Sigmoid colon (tissue), 7 donors: ENCODE measurements around the gene HTT. TPM values are rescaled to one million over a fixed set of nuclear protein-coding genes. Genes with fewer than 3 reads are reported as not detected.

Source experiments
- DNase-seq: peaks from one replicate; pipeline ENCODE4 v3.0.0-alpha.2; 2019
- H3K27ac ChIP-seq, 4 donors: fragments of 200-600 bp; sonication (generic); one replicate each; pipeline ENCODE4 v1.5.1; 2016 to 2019; ENCODE audit warnings: mild to moderate bottlenecking in 1 of 4
- H3K27me3 ChIP-seq, 3 donors: fragments of 200-600 bp; sonication (generic); one replicate each; pipeline ENCODE4 v1.5.1; 2019; ENCODE audit warnings: mild to moderate bottlenecking in 1 of 3
- H3K36me3 ChIP-seq, 4 donors: fragments of 200-600 bp; sonication (generic); one replicate each; pipeline ENCODE4 v1.5.1; 2016 to 2019
- H3K4me1 ChIP-seq, 4 donors: fragments of 200-600 bp; sonication (generic); one replicate each; pipeline ENCODE4 v1.5.1; 2017 to 2019
- H3K4me3 ChIP-seq, 4 donors: fragments of 200-600 bp; sonication (generic); one replicate each; pipeline ENCODE4 v1.5.1; 2017 to 2019; ENCODE audit warnings: mild to moderate bottlenecking in 2 of 4, moderate library complexity in 1 of 4
- H3K9me3 ChIP-seq, 4 donors: fragments of 200-600 bp in 3 of 4; sonication (generic) in 3 of 4; one replicate each; pipeline versions ENCODE4 v1.5.1 to v1.6.1; 2013 to 2019
- CTCF ChIP-seq, 4 experiments: fragments of 450-650 bp in 3 of 4; fragments of 200-600 bp in 1 of 4; IDR thresholded peaks; one replicate each; pipeline ENCODE4 v1.5.1; 2016 to 2019; ENCODE audit warnings: antibody characterized with exemption in 4 of 4, mild to moderate bottlenecking in 3 of 4, moderate library complexity in 2 of 4
- EP300 ChIP-seq, 4 donors: sonication (generic); formaldehyde crosslinking; IDR thresholded peaks; one replicate each; pipeline ENCODE4 v1.6.1; 2017; ENCODE audit warnings: antibody characterized with exemption in 4 of 4
- POLR2A ChIP-seq, 2 donors: fragments of 450-650 bp; IDR thresholded peaks; one replicate each; pipeline ENCODE4 v1.6.1; 2016; ENCODE audit warnings: antibody characterized with exemption in 2 of 2, mild to moderate bottlenecking in 2 of 2, moderate library complexity in 2 of 2
- POLR2AphosphoS5 ChIP-seq, 4 donors: sonication (generic); formaldehyde crosslinking; IDR thresholded peaks; one replicate each; pipeline ENCODE4 v1.6.1; 2017; ENCODE audit warnings: antibody characterized with exemption in 4 of 4
- WGBS, 2 donors: extraction: QIAGEN DNeasy Blood & Tissue Kit; methylation state at CpG; one replicate each; pipeline ENCODE4 v1.1.7; 2013; 5-methylcytosine and 5-hydroxymethylcytosine counted together
- intact Hi-C: fragments of 100-400 bp; cut with DNase I; formaldehyde crosslinking; loops from one replicate; pipeline ENCODE4 v1.15.1; 2023
- polyA plus RNA-seq, 3 donors: library from polyadenylated mRNA; stranded (reverse); fragments of 200-250 nt; gene quantifications; one replicate each; pipeline ENCODE4 v1.2.3, GENCODE V29; 2013
- total RNA-seq, 4 donors: library from RNA; depleted of rRNA; stranded (reverse); fragments of >200 nt; gene quantifications; one replicate each; pipeline ENCODE4 v1.1.0, GENCODE V29; 2016
- donor health status: healthy with polysubstance abuse.
- donor health status: Bipolar disorder and iron deficiency.
- donor health status: healthy.

Gene HTT
- total and polyA plus RNA-seq, 7 donors, result 6.5 to 41.5 (median 22.7) TPM

DNA sequence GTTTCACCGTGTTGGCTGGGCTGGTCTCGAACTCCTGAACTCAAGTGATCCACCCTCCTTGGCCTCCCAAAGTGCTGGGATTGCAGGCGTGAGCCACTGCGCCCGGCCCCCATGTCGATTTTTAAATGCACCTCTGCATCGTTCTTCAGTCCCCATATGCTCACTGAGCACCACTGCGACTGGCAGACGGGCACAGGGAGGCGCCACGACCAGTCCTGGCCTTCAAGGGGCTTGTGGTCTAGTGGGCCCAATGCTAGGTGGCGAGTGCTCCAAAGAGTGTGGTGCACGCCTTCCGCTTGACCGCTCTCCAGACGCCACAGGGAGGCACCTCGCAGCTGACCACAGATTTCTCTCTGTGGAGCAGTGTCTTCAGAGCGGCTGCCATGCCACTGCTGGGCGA, 162.8 kb downstream of the HTT start:
- DNase-seq, result no peak
- H3K27ac ChIP-seq, result no peak overlapping the region
- WGBS, 2 donors, result 95 to 96% methylated on average over 19 of the region's 19 CpGs
- intact Hi-C loops, result no loop called here
- peaks cover 0 to 20% (median 18%) of the 10 kb centered on the region in 4 donors for H3K4me1 ChIP-seq
- no peaks in the 10 kb centered on the region for H3K27me3 ChIP-seq
- no peaks in the 10 kb centered on the region for H3K9me3 ChIP-seq
- no peak for TF ChIP-seq POLR2AphosphoS5 (IDR thresholded peaks at IDR 0.05)
- TF ChIP-seq CTCF (IDR thresholded peaks at IDR 0.05), result no peak
- TF ChIP-seq EP300 (IDR thresholded peaks at IDR 0.05), result no peak
- TF ChIP-seq POLR2A (IDR thresholded peaks at IDR 0.05), result no peak
- peaks cover 18 to 82% (median 60%) of the 10 kb centered on the region in 4 donors for H3K36me3 ChIP-seq
- no peak overlapping the region for H3K4me3 ChIP-seq

GRCh38 chr4:3237712-3238560, 163.5 kb downstream of the HTT start:
- no peaks in the 10 kb centered on the region for H3K9me3 ChIP-seq
- H3K36me3 ChIP-seq, result peaks cover 18 to 75% (median 54%) of the 10 kb centered on the region in 4 donors
- no peak for TF ChIP-seq EP300 (IDR thresholded peaks at IDR 0.05)
- TF ChIP-seq CTCF (IDR thresholded peaks at IDR 0.05), result no peak
- TF ChIP-seq POLR2AphosphoS5 (IDR thresholded peaks at IDR 0.05), result no peak
- no peak for TF ChIP-seq POLR2A (IDR thresholded peaks at IDR 0.05)
- no peak for DNase-seq
- H3K27ac ChIP-seq, result no peak overlapping the region
- no peak overlapping the region for H3K4me3 ChIP-seq
- H3K27me3 ChIP-seq, result no peaks in the 10 kb centered on the region
- 93 to 94% methylated on average over 26 of the region's 26 CpGs for WGBS, 2 donors
- H3K4me1 ChIP-seq, result peaks cover 0 to 27% (median 21%) of the 10 kb centered on the region in 4 donors
- intact Hi-C loops, result no loop called here

DNA sequence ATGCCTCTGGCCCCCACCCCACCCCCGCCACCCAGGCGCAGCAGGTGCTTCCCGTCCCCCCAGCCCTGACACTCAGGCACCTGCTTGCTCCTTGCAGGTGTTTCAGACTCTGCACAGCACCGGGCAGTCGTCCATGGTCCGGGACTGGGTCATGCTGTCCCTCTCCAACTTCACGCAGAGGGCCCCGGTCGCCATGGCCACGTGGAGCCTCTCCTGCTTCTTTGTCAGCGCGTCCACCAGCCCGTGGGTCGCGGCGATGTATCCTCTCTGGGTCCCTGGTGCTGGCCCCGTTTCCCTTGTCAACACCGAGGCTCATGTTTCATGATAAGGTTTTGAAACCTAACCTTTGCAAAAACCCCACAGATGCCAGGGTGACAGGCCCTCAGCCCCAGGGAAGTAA, 164.2 kb downstream of the HTT start:
- Histone ChIP-seq H3K9me3 (no peaks in the 10 kb centered on the region), H3K27me3 (no peaks in the 10 kb centered on the region), H3K4me1 (peaks cover 0 to 27% (median 21%) of the 10 kb centered on the region in 4 donors), H3K4me3 (no peak overlapping the region), H3K36me3 (peaks cover 18 to 67% (median 46%) of the 10 kb centered on the region in 4 donors), H3K27ac (no peak overlapping the region)
- TF ChIP-seq POLR2A (IDR thresholded peaks at IDR 0.05), result no peak
- TF ChIP-seq POLR2AphosphoS5 (IDR thresholded peaks at IDR 0.05), result no peak
- no peak for TF ChIP-seq CTCF (IDR thresholded peaks at IDR 0.05)
- TF ChIP-seq EP300 (IDR thresholded peaks at IDR 0.05), result no peak
- DNase-seq, result no peak
- intact Hi-C loops, result no loop called here
- 92 to 93% methylated on average over 18 of the region's 18 CpGs for WGBS, 2 donors

DNA sequence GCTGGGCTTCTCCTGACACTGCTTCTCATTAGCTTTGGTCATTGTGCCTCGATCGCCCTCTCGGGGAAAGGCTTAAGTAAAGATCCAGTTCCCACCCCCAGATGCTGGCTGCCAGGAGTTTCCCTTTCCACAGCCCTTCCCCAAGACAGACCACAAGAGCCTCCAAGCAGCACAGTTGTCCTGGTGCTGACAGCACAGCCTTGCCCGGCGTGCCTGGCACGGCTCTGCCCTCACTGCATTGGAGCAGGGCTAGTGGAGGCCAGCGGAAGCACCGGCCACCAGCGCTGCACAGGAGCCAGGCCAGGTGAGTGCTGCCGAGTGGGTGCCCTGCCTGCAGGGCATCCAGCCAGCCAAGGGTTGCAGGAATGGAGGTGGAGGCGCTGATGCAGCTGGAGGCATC, 164.8 kb downstream of the HTT start:
- Histone ChIP-seq H3K9me3 (no peaks in the 10 kb centered on the region), H3K36me3 (peaks cover 18 to 61% (median 42%) of the 10 kb centered on the region in 4 donors), H3K27ac (no peak overlapping the region), H3K4me1 (peaks cover 0 to 27% (median 21%) of the 10 kb centered on the region in 4 donors), H3K27me3 (no peaks in the 10 kb centered on the region), H3K4me3 (no peak overlapping the region)
- DNase-seq, result no peak
- intact Hi-C loops, result no loop called here
- 94 to 95% methylated on average over 11 of the region's 11 CpGs for whole genome bisulfite sequencing, 2 donors
- TF ChIP-seq CTCF (IDR thresholded peaks at IDR 0.05), result no peak
- no peak for TF ChIP-seq POLR2AphosphoS5 (IDR thresholded peaks at IDR 0.05)
- TF ChIP-seq EP300 (IDR thresholded peaks at IDR 0.05), result no peak
- TF ChIP-seq POLR2A (IDR thresholded peaks at IDR 0.05), result no peak
